Gastrocnemius medialis (tissue), 4 donors: ENCODE measurements around the gene ZBED4.

ENCODE experiments used
- POLR2A ChIP-seq, 2 donors: fragments of 450-650 bp; IDR thresholded peaks; one replicate each; pipeline ENCODE4 v1.6.1; 2017; ENCODE audit warnings: antibody characterized with exemption in 2 of 2, mild to moderate bottlenecking in 2 of 2, moderate library complexity in 2 of 2
- TF ChIP-seq, protein P1 (sequence below), 5 experiments: fragments of 450-650 bp in 3 of 5; fragments of 200-600 bp in 2 of 5; sonication (generic) in 2 of 5; IDR thresholded peaks in 4 of 5; conservative IDR thresholded peaks in 1 of 5; 1 replicate in 4 of 5; 2 replicates in 1 of 5; pipeline ENCODE4 v1.5.1; 2016 to 2019; ENCODE audit warnings: antibody characterized with exemption in 5 of 5, mild to moderate bottlenecking in 3 of 5, moderate library complexity in 3 of 5

DNA sequence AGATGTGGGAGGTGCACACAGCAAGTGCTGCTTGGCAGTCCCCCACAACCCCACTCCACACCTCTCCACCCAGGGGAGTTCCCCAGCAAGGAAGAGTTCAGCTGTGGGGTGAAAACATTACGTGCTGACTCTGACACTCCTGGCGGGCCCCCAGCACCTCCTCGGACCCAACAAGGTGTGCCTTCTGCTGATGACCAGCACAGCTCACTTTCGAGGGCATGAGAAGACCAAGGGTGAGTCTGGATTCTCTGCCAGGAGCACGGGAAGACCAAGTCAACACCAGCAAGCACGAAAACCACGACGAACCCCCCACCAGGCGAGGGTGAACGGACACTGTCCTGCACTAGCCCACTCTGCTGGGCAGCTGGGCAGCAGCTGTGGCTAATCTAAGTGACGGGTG is 63.2 kb downstream of the ZBED4 start:
- TF ChIP-seq, protein P1, sequence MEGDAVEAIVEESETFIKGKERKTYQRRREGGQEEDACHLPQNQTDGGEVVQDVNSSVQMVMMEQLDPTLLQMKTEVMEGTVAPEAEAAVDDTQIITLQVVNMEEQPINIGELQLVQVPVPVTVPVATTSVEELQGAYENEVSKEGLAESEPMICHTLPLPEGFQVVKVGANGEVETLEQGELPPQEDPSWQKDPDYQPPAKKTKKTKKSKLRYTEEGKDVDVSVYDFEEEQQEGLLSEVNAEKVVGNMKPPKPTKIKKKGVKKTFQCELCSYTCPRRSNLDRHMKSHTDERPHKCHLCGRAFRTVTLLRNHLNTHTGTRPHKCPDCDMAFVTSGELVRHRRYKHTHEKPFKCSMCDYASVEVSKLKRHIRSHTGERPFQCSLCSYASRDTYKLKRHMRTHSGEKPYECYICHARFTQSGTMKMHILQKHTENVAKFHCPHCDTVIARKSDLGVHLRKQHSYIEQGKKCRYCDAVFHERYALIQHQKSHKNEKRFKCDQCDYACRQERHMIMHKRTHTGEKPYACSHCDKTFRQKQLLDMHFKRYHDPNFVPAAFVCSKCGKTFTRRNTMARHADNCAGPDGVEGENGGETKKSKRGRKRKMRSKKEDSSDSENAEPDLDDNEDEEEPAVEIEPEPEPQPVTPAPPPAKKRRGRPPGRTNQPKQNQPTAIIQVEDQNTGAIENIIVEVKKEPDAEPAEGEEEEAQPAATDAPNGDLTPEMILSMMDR (IDR thresholded peaks at IDR 0.05 in 4 of 5, conservative IDR thresholded peaks at IDR 0.05 in 1 of 5) = no peak
- no peak for TF ChIP-seq POLR2A (IDR thresholded peaks at IDR 0.05)
